ENCODE measurements around the gene MRPL43. TPM values are rescaled to one million over a fixed set of nuclear protein-coding genes. Genes with fewer than 3 reads are reported as not detected.

MRPL43 gene
- total and polyA plus RNA-seq, 10 of the 15 experiments (the other 5 are each of a cell fraction or from before 2014, with no cell fraction given): 16.6 to 108 (median 65.1) TPM

- TF ChIP-seq NKRF (conservative IDR thresholded peaks at IDR 0.05) (no peak), TBL1XR1 (IDR thresholded peaks at IDR 0.05; ENCODE audit: low read depth, low read length) (no peak)
Measured at GRCh38 chr10:100979791-100980272, 7.5 kb downstream of the MRPL43 start (continued).

GRCh38 chr10:100978901-100979195 lies 8.4 kb downstream of the MRPL43 start:
- no peak overlapping the region for H3K4me3 ChIP-seq
- no peak for DNase-seq (ENCODE audit: low read depth, low spot score)
- peaks cover 0 to 3% of the 10 kb centered on the region in 2 experiments; a peak in 2 of 4 replicates for H3K36me3 ChIP-seq (ENCODE audit: control insufficient read depth in 2 of 2, insufficient read depth in 2 of 2, low read length in 1 of 2)
- H3K4me2 ChIP-seq (ENCODE audit: control insufficient read depth, insufficient read depth): no peak overlapping the region
- H3K9me3 ChIP-seq (replicated peaks; ENCODE audit: control insufficient read depth, insufficient read depth, low read length): no peaks in the 10 kb centered on the region
- ChIA-PET RAD21 (ENCODE audit: unreplicated experiment) (no interaction called here), CTCF (no interaction called here), POLR2A (no interaction called here), SMC1A (ENCODE audit: uncharacterized antibody, unreplicated experiment) (no interaction called here)
- intact Hi-C loops (cut with micrococcal nuclease; ENCODE audit: unreplicated experiment) (no loop called here), in situ Hi-C loops (cut with MboI) (no loop called here)
- no peak overlapping the region for H3K9ac ChIP-seq (ENCODE audit: control insufficient read depth, insufficient read depth, low read length)
- H3K27ac ChIP-seq (ENCODE audit: control insufficient read depth, insufficient read depth): no peak overlapping the region
- H4K20me1 ChIP-seq (ENCODE audit: control insufficient read depth, insufficient read depth): no peaks in the 10 kb centered on the region
- no peaks in the 10 kb centered on the region for H3K79me2 ChIP-seq (ENCODE audit: control insufficient read depth, insufficient read depth, low read length)
- no TSS peak for BruUV-seq (replicated peaks)
- 75% methylated on average over 10 of the region's 10 CpGs for WGBS (ENCODE audit: insufficient coverage, insufficient replicate concordance, low lambda C conversion rate, missing lambda C conversion rate)
- H3K4me1 ChIP-seq (ENCODE audit: control insufficient read depth, insufficient read depth, low read length): no peaks in the 10 kb centered on the region
- no peak for ATAC-seq
- FAIRE-seq: no peak
- TF ChIP-seq ZNF217 (IDR thresholded peaks at IDR 0.05) (no peak), POLR2A (IDR thresholded peaks at IDR 0.05; ENCODE audit: low read depth, low read length) (peak; percentile 22; the same call in 1 of the 2 replicates)
- H3K27me3 ChIP-seq (replicated peaks in 1 of 2; ENCODE audit: control insufficient read depth in 2 of 2, insufficient read depth in 2 of 2, low read length in 1 of 2): no peaks in the 10 kb centered on the region
- no peak overlapping the region for H2AFZ ChIP-seq (ENCODE audit: control insufficient read depth, low read depth, low read length)

Measured in GM12878 (cell line).